GM19452 (cell line): ENCODE measurements around the gene HLF.

Source experiments
- ATAC-seq: cut with Tn5 transposase; IDR thresholded peaks from one replicate; pipeline ENCODE4 v1.9.1; 2021; ENCODE audit not compliant: unreplicated experiment

Gene HLF

GRCh38 chr17:55305321-55306087, 40.7 kb downstream of the HLF start:
- ATAC-seq: no peak

DNA sequence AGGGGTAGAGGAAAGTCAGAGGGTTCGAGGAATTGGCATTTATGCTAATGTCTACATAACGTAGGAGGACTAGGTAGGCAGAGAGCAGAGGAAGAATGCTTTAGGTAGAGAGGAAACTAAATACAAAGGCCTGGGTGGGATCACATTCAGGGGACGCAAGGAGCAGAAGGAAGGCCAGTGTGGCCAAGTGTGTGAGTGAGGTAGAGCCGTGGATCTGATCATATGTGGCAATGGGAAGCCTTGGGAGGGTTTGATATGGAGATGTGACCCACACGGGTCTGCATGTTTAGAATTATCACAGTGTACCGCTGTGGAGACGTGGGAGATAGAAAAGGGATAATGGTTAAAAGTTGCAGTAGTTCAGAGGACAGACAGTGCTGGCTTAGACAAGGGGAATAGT, 43.1 kb downstream of the HLF start:
- no peak for ATAC-seq

DNA sequence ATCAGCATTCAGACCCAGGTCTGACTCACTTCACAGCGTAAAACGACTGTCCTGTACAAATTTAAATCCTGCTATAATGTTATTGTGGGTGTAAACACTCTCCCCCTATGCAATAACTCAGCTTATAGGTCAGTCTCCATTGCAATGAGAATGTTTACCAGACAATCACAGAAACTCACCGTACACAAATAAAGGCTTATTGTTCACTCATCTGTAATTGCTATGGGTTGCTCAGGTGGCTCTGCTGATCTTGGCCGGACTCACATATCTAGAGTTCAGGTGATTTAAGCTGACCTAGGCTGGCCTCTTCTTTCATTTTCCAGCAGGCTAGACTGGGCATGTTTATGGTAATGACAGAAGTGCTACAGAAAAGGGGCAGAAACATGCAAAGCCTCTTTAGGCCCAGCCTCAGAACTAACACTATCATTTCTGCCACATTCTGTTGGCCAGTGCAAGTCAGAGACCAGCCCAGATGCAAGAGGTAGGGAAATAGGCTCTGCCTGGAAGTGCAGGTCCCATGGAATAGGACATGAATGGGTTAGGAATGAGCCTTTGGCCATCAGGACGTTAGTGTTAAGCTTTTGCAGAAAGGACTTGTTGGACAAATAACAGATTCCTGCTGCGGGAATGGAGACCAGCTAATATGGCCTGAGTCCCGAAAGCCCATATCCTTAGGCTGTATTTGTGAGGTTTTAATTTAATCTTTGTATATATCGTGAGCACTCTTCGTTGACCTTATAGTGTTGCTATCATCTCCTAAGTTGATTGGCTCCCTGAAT, 44.0 kb downstream of the HLF start:
- ATAC-seq: no peak

DNA sequence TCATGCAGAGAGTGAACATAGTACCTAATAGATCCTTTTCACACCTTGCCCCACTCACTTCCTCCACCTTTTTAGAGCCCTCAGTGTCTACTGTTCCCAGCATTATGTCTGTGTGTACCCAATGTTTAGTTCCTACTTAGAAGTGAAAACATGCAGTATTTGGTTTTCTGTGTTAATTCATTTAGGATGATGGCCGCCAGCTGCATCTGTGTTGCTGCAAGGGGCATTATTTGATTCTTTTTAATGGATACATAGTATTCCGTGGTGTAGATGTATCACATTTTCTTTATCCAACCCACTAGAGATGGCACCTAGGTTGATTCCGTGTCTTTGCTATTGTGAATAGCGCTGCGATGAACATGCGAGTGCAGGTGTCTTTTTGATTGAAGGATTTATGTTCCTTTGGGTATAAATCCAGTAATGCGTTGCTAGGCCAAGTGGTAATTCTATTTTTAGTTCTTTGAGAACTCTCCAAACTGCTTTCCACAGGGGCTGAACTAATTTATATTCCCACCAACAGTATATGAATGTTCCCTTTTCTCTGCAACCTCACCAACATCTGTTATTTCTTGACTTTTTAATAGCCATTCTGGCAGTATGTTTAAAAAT, 47.1 kb downstream of the HLF start:
- no peak for ATAC-seq

GRCh38 chr17:55312852-55313251, 48.1 kb downstream of the HLF start:
- ATAC-seq: no peak

DNA sequence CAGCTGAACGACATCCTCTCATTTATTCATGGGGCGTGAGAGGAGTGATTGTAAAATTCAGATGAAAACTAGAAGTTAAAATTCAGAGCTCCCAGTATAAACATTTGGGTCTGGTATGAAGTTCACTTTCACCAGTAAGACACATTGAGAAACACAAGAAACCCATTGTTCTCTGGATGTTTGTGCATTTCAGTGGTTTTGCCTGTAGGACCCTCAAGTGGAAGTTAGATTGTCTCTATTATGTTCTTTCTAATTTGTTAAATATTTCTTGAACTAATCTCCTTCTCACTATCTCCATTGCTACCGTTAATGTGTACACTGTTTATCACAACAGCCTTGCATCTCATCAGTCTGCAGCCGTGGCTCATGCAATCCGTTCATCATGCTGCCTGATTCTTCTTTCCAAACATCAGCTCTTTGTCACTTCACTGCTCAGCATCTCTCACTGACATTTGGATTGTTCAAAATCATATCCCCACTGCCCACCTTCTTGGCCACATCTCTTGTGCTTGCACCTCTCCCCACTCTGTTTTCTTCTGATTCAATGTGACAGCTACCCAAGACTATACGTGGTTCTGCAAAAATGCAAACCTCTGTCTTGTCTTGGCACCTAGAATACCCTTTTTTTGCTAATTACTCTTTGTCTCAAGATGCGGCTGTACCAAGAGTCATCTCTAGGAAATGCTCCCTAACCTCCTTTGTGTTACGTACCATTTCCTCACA, 49.5 kb downstream of the HLF start:
- no peak for ATAC-seq

DNA sequence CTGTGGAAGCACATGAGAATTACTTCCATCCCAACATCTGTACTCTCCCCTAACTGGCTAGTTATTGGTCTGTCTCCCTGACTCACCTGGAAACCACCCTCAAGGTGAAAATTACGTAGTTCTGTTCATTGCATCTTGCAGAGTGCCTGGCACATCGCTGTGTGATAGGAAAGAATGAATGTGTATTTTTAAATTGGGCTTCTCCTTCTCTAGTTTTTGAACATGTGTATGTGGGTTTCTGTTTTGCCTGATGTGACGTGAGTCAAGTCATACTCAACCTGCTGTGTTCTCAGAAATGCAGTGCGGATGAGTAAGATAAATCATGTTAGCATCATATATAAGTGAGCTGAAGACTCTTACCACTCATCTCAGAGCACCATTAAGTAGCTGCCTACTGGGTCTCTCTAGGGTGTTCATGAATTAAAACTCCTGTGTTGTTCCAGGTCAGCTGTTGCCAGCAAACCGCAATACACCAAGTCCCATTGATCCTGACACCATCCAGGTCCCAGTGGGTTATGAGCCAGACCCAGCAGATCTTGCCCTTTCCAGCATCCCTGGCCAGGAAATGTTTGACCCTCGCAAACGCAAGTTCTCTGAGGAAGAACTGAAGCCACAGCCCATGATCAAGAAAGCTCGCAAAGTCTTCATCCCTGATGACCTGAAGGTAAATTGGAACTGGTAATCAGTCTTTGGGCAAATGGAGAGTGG, 50.2 kb downstream of the HLF start:
- ATAC-seq: no peak

GRCh38 chr17:55316499-55316898, 51.7 kb downstream of the HLF start:
- ATAC-seq: no peak

GRCh38 chr17:55317284-55317683, 52.5 kb downstream of the HLF start:
- no peak for ATAC-seq

GRCh38 chr17:55318081-55318480, 53.3 kb downstream of the HLF start:
- ATAC-seq: no peak

- no peak for ATAC-seq
These were observed 54.1 kb downstream of the HLF start for GRCh38 chr17:55318715-55319487.

DNA sequence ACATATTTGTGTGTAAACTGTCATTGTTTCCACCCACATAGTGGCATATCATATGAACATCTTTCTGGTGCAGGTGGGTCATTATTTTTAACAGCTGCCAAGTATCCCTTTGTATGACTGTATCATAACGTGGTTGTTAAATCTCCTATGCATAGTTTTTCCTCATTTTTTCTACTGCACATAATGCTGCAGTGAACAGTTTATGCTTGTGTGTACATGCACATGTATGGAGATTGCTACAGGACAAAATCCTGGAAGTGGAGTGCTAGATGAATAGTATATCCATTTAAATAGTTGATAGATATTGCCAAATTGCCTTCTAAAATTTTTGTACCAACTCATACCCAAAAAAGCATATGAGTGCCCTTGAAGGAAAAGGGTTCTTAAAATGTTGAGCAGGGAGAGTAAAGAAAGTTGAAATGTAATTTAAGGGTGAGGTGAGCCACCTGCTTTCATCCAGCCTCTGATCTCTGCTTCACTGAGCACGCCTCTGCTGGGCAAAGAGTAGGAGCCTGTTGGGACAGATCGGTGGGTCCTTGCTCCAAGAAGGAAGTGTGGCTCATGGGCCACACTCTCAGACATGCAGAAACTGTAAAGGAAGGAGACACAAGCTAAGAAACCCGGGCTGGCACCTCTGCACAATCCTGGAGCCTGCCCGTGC, 55.3 kb downstream of the HLF start:
- ATAC-seq: no peak

- ATAC-seq: no peak
These were observed 56.0 kb downstream of the HLF start for GRCh38 chr17:55320594-55321426.

- no peak for ATAC-seq
These were observed 56.8 kb downstream of the HLF start for GRCh38 chr17:55321427-55322060.

GRCh38 chr17:55322453-55322985, 57.8 kb downstream of the HLF start:
- no peak for ATAC-seq

DNA sequence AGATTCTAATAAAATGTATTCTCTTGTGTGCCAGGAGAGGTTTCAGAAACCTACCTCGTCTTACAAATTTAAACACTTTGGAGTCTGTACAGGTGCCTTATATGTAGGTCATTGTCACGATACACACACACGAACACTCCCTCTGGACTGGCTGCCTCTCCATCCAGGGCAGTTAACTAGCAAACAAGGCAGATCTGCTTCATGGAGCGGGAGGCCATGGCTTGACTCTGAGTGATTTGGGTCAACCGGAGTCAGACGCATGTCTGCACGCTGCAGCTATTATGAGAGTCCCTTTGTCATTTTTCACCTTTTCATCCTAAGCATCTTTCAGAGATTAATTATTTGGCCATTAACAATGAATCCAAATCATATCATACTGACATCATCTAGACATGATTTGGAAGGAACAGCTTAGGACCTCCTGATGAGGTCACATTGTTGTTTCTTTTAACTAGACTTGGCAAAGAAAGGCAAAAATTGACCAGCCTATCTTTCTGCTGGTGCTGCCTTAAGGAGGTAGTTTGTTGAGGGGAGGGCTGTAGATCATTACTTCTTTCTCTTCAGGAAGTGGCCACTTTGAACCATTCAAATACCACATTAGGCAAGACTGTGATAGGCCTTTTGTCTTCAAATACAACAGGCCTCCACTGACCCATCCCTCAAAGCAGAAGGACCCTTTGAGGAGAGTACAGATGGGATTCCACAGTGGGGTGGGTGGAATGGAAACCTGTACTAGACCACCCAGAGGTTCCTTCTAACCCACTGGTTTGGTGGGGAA, 58.9 kb downstream of the HLF start:
- no peak for ATAC-seq
